Breast epithelium (tissue), 3 donors: ENCODE data around the gene DBT.

ENCODE experiments used
- CTCF ChIP-seq, 3 donors: fragments of 450-650 bp; IDR thresholded peaks; one replicate each; pipeline ENCODE4 v1.5.1; 2016 to 2017; ENCODE audit warnings: antibody characterized with exemption in 3 of 3, mild to moderate bottlenecking in 3 of 3, moderate library complexity in 3 of 3
- POLR2A ChIP-seq: fragments of 450-650 bp; IDR thresholded peaks from one replicate; pipeline ENCODE4 v1.6.1; 2016; ENCODE audit warnings: antibody characterized with exemption, mild to moderate bottlenecking, moderate library complexity
- POLR2AphosphoS5 ChIP-seq, 3 donors: sonication (generic); formaldehyde crosslinking; IDR thresholded peaks; one replicate each; pipeline ENCODE4 v1.6.1; 2017; ENCODE audit warnings: antibody characterized with exemption in 3 of 3

GRCh38 chr1:100253552-100253951 lies 3.9 kb upstream of the DBT start:
- no peak for TF ChIP-seq CTCF (IDR thresholded peaks at IDR 0.05)
- TF ChIP-seq POLR2A, result no peak
- no peak for TF ChIP-seq POLR2AphosphoS5 (IDR thresholded peaks at IDR 0.05)
